Effector memory CD8-positive, alpha-beta T cell (primary cell): Measurements from ENCODE around the gene ETFA.
"Not testable (repeated sequence)": the region's sequence is repeated elsewhere in the genome, so short reads cannot be mapped to it uniquely, and the experiment has no call there.

Experiments used
- ATAC-seq: fragments of 150-1000 bp; cut with Tn5 transposase; replicated peaks from 2 replicates; pipeline ENCODE4 v1.10.0; 2021; ENCODE audit warnings: mild to moderate bottlenecking, moderate library complexity
- DNase-seq, 3 experiments: peaks; one replicate each; pipeline ENCODE4 v3.0.0; 2021
- H3K27ac Mint-ChIP-seq, 2 donors: one replicate each; pipeline ENCODE4 v1.8.0; 2022; ENCODE audit warnings: mild to moderate bottlenecking in 2 of 2, mixed read lengths in 2 of 2, moderate library complexity in 2 of 2
- H3K27me3 Mint-ChIP-seq, 2 donors: one replicate each; pipeline ENCODE4 v1.8.0; 2022; ENCODE audit warnings: mixed read lengths in 2 of 2
- H3K36me3 Mint-ChIP-seq: one replicate; pipeline ENCODE4 v1.8.0; 2022; ENCODE audit warnings: mild to moderate bottlenecking, moderate library complexity, mixed read lengths; ENCODE audit not compliant: insufficient read depth
- H3K4me1 Mint-ChIP-seq, 2 donors: one replicate each; pipeline ENCODE4 v1.8.0; 2022; ENCODE audit warnings: low read depth in 2 of 2, mixed read lengths in 2 of 2
- H3K4me3 Mint-ChIP-seq, 2 donors: one replicate each; pipeline ENCODE4 v1.8.0; 2022; ENCODE audit warnings: mild to moderate bottlenecking in 2 of 2, mixed read lengths in 2 of 2, moderate library complexity in 2 of 2
- H3K9me3 Mint-ChIP-seq, 2 donors: one replicate each; pipeline ENCODE4 v1.8.0; 2022; ENCODE audit warnings: mixed read lengths in 2 of 2

The ETFA gene

GRCh38 chr15:76265769-76266168, 45.5 kb downstream of the ETFA start:
- not testable (repeated sequence) for H3K9me3 Mint-ChIP-seq

GRCh38 chr15:76260246-76260938, 50.9 kb downstream of the ETFA start:
- no peak overlapping the region for H3K4me3 Mint-ChIP-seq
- H3K36me3 Mint-ChIP-seq = peaks cover 14% of the 10 kb centered on the region
- ATAC-seq (no peak), DNase-seq (no peak)
- peaks cover 0 to 8% of the 10 kb centered on the region in 2 donors for H3K9me3 Mint-ChIP-seq
- H3K27ac Mint-ChIP-seq = no peak overlapping the region
- H3K27me3 Mint-ChIP-seq = no peaks in the 10 kb centered on the region
- no peaks in the 10 kb centered on the region for H3K4me1 Mint-ChIP-seq

More at GRCh38 chr15:76265769-76266168, 45.5 kb downstream of the ETFA start:
- H3K36me3 Mint-ChIP-seq = peaks cover 32% of the 10 kb centered on the region
- H3K27ac Mint-ChIP-seq, H3K4me1 Mint-ChIP-seq, H3K4me3 Mint-ChIP-seq, DNase-seq, H3K27me3 Mint-ChIP-seq, ATAC-seq: not testable (repeated sequence)

GRCh38 chr15:76259392-76259791, 51.9 kb downstream of the ETFA start:
- Mint-ChIP-seq H3K4me3 (no peak overlapping the region), H3K27me3 (no peaks in the 10 kb centered on the region), H3K9me3 (peaks cover 0 to 8% of the 10 kb centered on the region in 2 donors), H3K36me3 (peaks cover 14% of the 10 kb centered on the region), H3K27ac (no peak overlapping the region), H3K4me1 (no peaks in the 10 kb centered on the region)
- DNase-seq = no peak
- no peak for ATAC-seq

DNA sequence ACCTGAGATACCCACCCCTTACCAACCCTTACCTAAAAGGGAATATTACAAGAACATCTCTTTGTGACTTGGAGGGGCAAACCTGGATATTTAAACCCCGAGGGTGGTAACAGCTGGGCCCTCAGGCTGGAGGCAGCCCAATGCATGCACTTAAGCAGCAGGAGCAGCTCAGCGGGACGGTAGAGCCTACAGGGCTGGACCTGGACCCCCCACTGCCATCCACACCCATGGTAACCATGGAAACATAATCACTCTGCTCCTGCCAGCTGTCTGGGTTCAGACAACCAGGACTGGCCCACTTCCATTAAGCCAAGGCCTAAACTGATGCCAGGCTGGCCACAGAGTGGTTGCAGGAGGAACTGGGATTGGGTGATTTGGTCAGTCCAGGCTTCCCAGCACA, 52.8 kb downstream of the ETFA start:
- ATAC-seq (no peak), DNase-seq (no peak)
- Mint-ChIP-seq H3K4me3 (no peak overlapping the region), H3K27ac (no peak overlapping the region), H3K9me3 (peaks cover 0 to 4% of the 10 kb centered on the region in 2 donors), H3K27me3 (no peaks in the 10 kb centered on the region), H3K36me3 (peaks cover 12% of the 10 kb centered on the region), H3K4me1 (no peaks in the 10 kb centered on the region)

DNA sequence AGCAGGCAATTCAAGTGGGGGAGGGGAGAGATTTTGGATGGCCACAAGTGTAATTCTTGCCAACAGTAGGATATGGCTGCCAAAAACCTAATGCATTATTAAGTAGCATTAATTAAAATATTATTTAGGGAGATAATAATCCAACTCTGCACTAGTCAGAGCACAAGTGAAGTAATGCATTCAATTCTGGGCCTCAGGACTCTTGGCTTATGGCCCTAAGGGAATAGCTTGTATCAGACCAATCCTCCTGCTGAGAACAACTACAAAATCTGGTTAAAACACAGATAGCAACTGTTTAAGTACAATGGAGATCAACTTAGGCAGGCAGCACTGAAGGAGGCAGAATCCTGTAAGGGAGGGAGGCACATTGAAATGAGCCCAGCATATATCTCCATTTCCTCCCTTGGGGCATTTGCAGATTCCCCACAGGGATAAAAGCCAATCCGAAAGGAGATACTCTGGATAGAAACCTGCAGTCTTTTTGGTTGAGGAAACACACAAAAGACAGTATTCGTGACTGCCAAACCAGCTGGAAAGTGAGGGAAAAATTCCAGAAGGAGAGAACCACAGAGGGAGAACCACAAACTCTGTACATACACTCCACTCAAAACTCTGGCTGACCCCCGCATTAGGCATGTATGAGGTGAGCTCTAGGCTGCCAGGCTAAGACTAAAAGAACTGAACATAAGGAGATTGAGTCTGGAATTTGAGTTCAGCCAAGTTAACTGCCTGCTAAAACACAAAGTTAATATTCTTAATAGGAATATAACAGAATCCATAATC, 57.4 kb downstream of the ETFA start:
- ATAC-seq (no peak), DNase-seq (no peak)
- no peak overlapping the region for H3K4me3 Mint-ChIP-seq
- H3K36me3 Mint-ChIP-seq = no peaks in the 10 kb centered on the region
- no peak overlapping the region for H3K27ac Mint-ChIP-seq
- H3K4me1 Mint-ChIP-seq = no peaks in the 10 kb centered on the region
- no peaks in the 10 kb centered on the region for H3K27me3 Mint-ChIP-seq
- H3K9me3 Mint-ChIP-seq = no peaks in the 10 kb centered on the region

DNA sequence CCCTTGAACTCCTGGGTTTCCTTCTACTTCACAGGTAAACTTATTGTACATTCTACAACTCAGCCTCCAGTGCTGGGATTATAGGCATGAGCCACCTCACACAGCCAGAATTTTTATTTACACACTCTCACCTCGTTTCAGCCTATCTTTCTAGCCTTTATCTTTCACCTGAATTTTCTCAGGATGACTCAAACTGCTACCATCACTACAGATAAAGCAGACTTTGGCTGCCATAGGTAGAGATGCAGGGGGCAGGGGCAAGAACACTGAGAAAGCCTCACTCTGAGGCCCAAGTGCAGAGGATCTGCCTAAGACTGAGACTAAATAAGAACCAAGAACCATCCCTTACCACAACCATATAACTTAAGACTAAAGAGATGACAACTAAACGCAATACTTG, 59.0 kb downstream of the ETFA start:
- no peak for ATAC-seq
- Mint-ChIP-seq H3K4me1 (no peaks in the 10 kb centered on the region), H3K27ac (peak overlapping the region in 1 of 2 donors; percentile 30), H3K36me3 (peaks cover 3% of the 10 kb centered on the region), H3K9me3 (no peaks in the 10 kb centered on the region), H3K27me3 (no peaks in the 10 kb centered on the region), H3K4me3 (no peak overlapping the region)
- no peak for DNase-seq

- ATAC-seq (no peak), DNase-seq (no peak)
- Mint-ChIP-seq H3K4me1 (no peaks in the 10 kb centered on the region), H3K9me3 (no peaks in the 10 kb centered on the region), H3K27me3 (no peaks in the 10 kb centered on the region), H3K36me3 (peaks cover 3% of the 10 kb centered on the region), H3K27ac (no peak overlapping the region), H3K4me3 (no peak overlapping the region)
Observed at GRCh38 chr15:76251717-76252116, 59.6 kb downstream of the ETFA start.

- peak overlapping the region in 1 of 2 donors; percentile 68 for H3K27ac Mint-ChIP-seq
- ATAC-seq = no peak
- peaks cover 0 to 2% of the 10 kb centered on the region in 2 donors for H3K4me1 Mint-ChIP-seq
- H3K36me3 Mint-ChIP-seq = peaks cover 3% of the 10 kb centered on the region
- no peaks in the 10 kb centered on the region for H3K9me3 Mint-ChIP-seq
- no peaks in the 10 kb centered on the region for H3K27me3 Mint-ChIP-seq
- H3K4me3 Mint-ChIP-seq = no peak overlapping the region
- DNase-seq = no peak
Observed at GRCh38 chr15:76245072-76245610, 66.1 kb downstream of the ETFA start.

DNA sequence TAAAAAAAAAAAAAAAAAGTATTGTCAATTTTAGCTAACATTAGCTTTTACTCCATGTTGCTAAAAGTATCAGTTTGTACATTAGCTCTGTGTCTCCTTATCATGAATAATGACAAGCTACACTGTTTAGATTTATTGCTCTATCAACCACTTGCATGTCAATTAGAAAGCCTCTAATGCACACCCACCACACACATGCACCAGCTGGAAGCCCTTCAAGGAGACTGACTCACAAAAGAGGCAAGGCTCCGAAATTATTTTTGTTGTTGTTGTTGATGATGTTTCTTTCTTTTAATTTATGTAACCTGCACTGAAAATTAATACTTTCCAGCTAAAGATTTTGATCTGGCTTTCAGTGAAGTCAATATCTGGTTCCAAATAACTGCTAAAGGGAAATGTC, 71.5 kb downstream of the ETFA start:
- ATAC-seq (no peak), DNase-seq (no peak)
- Mint-ChIP-seq H3K4me1 (peaks cover 2% of the 10 kb centered on the region in 2 donors), H3K9me3 (no peaks in the 10 kb centered on the region), H3K36me3 (no peaks in the 10 kb centered on the region), H3K4me3 (no peak overlapping the region), H3K27me3 (no peaks in the 10 kb centered on the region), H3K27ac (no peak overlapping the region)

DNA sequence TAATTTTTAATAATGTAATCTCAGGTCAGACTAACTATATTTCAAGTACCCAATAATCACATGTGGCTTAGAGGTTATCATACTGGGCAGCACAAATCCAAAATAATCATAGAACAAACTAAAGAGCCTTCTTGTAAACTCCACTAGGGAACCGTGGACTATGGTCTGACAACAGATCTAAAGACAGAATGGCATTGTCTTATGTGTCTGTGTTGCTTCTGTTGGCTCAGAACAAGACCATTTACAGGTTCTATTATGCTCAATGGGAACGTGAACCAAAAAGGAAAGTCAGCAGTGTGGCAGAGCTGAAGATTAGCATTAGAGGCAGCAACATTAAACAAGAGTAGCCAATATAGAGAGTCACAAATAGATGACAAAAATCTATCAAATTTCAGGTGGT, 74.9 kb downstream of the ETFA start:
- H3K9me3 Mint-ChIP-seq = no peaks in the 10 kb centered on the region
- H3K4me1 Mint-ChIP-seq = peaks cover 2% of the 10 kb centered on the region in 2 donors
- no peak for DNase-seq
- ATAC-seq = no peak
- H3K36me3 Mint-ChIP-seq = peaks cover 2% of the 10 kb centered on the region
- no peak overlapping the region for H3K4me3 Mint-ChIP-seq
- no peaks in the 10 kb centered on the region for H3K27me3 Mint-ChIP-seq
- peak overlapping the region in 1 of 2 donors; percentile 4 for H3K27ac Mint-ChIP-seq

GRCh38 chr15:76235186-76235826, 76.0 kb downstream of the ETFA start:
- Mint-ChIP-seq H3K4me3 (no peak overlapping the region), H3K36me3 (peaks cover 8% of the 10 kb centered on the region), H3K9me3 (no peaks in the 10 kb centered on the region), H3K4me1 (peaks cover 2% of the 10 kb centered on the region in 2 donors), H3K27me3 (no peaks in the 10 kb centered on the region), H3K27ac (no peak overlapping the region)
- DNase-seq (no peak), ATAC-seq (peak; percentile 52)

DNA sequence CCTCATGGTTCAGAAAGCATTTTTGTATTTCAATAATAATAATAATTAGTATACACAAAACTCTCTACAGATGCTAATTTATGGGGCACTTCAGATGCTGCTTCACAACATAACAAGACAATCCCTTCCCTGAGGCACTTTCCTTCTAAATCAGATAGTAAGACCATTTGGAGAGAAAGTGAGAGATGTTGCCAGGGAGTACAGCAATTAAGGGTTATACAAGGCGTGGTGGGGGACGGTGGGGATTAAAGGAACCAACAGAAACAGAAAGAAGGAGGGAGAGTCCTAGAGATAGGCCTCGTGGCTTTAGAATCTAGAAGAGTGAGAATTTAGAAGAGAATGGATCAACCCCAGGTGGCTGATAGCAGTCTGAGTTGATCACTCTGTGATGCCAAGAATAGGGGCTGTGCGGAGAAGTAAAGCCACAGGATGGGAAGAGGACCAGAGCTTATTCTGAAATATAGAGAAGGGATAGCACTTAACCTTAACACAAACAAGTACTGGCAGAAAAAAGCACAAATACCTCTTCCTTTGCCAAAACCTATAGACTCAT, 76.9 kb downstream of the ETFA start:
- Mint-ChIP-seq H3K4me1 (peaks cover 2% of the 10 kb centered on the region in 2 donors), H3K9me3 (no peaks in the 10 kb centered on the region), H3K4me3 (no peak overlapping the region), H3K27ac (no peak overlapping the region), H3K36me3 (peaks cover 16% of the 10 kb centered on the region), H3K27me3 (no peaks in the 10 kb centered on the region)
- DNase-seq (no peak), ATAC-seq (no peak)

DNA sequence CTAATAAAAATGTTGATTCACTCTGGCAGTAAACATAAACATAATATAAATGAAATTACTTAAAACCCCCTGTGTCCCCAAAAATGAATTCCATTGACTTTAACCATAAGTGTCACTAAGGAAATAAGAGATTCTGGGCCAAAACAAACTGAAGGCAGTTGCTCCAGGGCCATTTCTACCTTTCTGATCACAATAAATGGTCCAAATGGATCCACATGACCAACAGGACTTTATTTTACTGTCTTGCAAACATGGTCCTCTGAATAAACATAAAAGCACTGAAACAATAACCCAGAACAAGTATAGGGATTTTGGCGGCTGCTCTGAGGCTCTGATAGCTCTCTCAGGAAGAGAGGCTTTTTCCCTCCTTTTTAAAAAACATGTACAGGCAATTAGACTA, 77.3 kb downstream of the ETFA start:
- no peaks in the 10 kb centered on the region for H3K27me3 Mint-ChIP-seq
- ATAC-seq (no peak), DNase-seq (no peak)
- no peak overlapping the region for H3K4me3 Mint-ChIP-seq
- peaks cover 17% of the 10 kb centered on the region for H3K36me3 Mint-ChIP-seq
- no peaks in the 10 kb centered on the region for H3K9me3 Mint-ChIP-seq
- no peak overlapping the region for H3K27ac Mint-ChIP-seq
- peaks cover 2% of the 10 kb centered on the region in 2 donors for H3K4me1 Mint-ChIP-seq
